Measurements from ENCODE around the gene FBXL16. TPM values are rescaled to one million over a fixed set of nuclear protein-coding genes. Genes with fewer than 3 reads are reported as not detected.
"Not testable (repeated sequence)": the region's sequence is repeated elsewhere in the genome, so short reads cannot be mapped to it uniquely, and the experiment has no call there.

Gene FBXL16, protein sequence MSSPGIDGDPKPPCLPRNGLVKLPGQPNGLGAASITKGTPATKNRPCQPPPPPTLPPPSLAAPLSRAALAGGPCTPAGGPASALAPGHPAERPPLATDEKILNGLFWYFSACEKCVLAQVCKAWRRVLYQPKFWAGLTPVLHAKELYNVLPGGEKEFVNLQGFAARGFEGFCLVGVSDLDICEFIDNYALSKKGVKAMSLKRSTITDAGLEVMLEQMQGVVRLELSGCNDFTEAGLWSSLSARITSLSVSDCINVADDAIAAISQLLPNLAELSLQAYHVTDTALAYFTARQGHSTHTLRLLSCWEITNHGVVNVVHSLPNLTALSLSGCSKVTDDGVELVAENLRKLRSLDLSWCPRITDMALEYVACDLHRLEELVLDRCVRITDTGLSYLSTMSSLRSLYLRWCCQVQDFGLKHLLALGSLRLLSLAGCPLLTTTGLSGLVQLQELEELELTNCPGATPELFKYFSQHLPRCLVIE
- total RNA-seq = 0.07 and 0.46 TPM in 2 replicates

DNA sequence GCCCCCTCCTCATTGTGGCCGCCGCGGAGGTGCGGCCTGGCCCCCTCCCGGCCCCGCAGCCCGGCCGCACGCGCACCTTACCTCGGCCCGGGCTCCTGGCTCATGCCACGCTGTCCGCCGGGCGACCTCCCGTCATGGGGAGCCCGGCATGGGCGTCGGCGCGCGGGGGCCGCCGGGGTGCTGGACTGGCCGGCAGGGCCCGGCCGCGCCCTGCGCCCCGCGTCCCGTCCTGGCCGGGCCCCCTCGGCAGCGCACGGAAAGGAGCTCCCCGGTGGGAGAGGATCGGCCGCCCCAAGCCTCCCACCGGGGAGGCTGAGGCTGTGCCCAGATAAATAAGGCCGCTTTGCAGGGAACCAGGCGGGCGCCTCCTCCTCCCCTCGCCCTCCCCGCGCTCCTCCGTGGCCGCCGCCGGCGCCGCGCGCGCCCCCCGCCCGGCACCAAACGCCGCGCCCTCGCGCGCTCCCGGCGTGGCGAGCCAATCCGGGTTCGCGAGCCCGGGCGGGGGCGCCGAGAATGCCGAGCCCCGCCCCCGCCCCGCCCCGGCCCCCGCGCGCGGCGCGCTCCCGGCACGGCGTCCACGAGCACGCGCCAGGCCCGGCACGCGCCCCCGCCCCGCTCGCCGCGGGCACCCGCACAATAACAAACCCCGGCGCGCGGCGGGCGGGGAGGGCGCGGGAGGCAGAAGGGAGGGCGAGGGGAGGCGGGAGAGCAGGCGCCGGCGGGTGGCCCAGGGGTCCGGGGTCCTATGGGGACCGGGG is at the start of gene FBXL16:
TSS of gene FBXL16 (minus strand) at position 371 of the 758 bp plus-strand sequence. CDS start 8,396 bp downstream, outside the sequence.
- no peak for TF ChIP-seq CTCF (conservative IDR thresholded peaks at IDR 0.05; ENCODE audit: low read depth, low read length)
- H3K4me3 ChIP-seq (ENCODE audit: low read depth, low read length) = no peak within 1 kb of the TSS
- no peak for DNase-seq (ENCODE audit: low read depth)

DNA sequence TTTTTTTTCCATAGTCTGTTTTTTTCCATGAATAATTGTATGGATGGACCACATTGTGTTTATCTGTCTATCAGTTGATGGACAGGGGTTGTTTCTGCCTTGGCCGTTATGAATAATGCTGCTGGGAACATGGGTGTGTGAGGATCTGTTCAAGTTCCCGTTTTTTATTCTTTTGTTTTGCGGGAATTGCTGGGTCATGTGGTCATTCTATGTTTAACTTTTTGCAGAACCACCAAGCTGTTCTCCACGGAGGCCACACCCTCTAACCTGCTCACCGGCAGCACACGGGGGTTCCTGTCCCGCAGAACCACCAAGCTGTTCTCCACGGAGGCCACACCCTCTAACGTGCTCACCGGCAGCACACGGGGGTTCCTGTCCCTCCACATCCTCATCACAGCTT is 49.1 kb upstream of the FBXL16 start:
- no peak for DNase-seq (ENCODE audit: low read depth)
- TF ChIP-seq CTCF (conservative IDR thresholded peaks at IDR 0.05; ENCODE audit: low read depth, low read length) = no peak
- no peak overlapping the region for H3K4me3 ChIP-seq (ENCODE audit: low read depth, low read length)

DNA sequence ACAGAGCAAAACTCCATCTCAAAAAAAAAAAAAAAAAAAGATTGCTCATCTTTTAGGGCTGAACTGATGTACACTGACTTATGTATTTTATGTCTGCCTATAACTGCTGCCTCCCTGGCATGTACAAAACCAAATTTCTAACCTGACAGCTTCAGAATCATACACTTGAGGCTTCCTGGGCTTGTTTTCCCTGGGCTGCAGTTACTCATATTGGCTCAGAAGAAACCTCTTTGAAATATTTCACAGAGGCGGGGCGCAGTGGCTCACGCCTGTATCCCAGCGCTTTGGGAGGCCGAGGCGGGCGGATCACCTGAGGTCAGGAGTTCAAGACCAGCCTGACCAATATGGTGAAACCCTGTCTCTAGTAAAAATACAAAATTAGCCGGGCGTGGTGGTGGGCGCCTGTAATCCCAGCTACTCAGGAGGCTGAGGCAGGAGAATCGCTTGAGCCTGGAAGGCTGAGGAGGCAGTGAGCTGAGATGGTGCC is 48.6 kb upstream of the FBXL16 start:
- DNase-seq (ENCODE audit: low read depth); H3K4me3 ChIP-seq (ENCODE audit: low read depth, low read length): not testable (repeated sequence)

DNA sequence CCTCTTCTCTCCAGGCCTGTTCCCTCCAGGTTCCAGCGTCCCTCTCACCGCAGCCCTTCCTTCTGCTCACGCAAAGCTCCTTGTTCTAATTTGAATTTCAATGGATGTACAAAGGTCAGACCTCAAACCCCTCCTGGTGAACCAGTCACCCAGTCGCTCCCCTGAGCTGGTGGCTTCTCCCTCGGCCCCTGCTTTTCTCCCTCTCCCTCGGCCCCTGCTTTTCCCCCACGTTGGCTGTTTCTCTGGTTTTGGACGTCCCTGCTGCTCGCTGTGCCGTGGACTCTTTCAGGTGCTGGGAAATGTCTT is 46.4 kb upstream of the FBXL16 start:
- DNase-seq (ENCODE audit: low read depth) = no peak
- H3K4me3 ChIP-seq (ENCODE audit: low read depth, low read length) = no peak overlapping the region
- TF ChIP-seq CTCF (conservative IDR thresholded peaks at IDR 0.05; ENCODE audit: low read depth, low read length) = no peak

GRCh38 chr16:751152-752006 is 45.8 kb upstream of the FBXL16 start:
- DNase-seq (ENCODE audit: low read depth) = no peak

DNA sequence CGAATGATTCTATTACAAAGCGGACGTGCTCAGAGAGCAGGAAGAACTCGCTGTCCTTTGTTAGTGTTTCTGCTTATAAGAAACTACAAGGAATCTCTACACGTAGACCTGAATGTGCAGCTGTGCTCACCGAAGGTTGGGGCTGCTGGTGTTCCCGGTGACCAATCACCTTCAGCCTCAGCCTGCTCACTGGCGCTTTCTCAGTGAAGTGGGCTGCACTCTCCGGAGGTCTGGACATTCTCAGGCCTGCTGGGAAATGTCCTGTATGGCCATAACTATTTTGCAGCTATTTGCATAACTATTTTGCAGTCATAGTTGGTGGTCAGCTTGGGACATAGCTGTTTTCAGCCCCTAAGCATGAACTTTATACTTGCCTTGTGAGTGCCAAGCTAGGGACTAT is 44.9 kb upstream of the FBXL16 start:
- TF ChIP-seq CTCF (conservative IDR thresholded peaks at IDR 0.05; ENCODE audit: low read depth, low read length) = no peak
- DNase-seq (ENCODE audit: low read depth) = no peak

More at GRCh38 chr16:751152-752006, 45.8 kb upstream of the FBXL16 start:
- TF ChIP-seq CTCF (conservative IDR thresholded peaks at IDR 0.05; ENCODE audit: low read depth, low read length) = no peak
- no peak overlapping the region for H3K4me3 ChIP-seq (ENCODE audit: low read depth, low read length)

DNA sequence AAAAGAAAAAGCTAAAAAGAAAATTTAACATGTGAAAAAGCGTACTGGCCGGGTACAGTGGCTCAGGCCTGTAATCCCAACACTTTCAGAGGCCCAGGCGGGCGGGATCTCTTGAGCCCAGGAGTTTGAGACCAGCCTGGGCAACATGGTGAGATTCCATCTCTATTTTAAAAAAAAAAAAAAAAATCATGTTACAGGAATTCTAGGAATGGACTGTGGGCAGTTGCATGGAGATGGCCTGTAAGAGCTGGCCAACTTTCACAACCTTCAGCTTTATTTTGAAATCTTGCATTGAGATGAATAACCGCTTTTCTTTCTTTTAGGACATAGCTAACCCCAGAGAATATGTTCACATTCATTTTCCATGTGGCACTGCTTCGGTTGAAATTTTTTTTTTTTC is 43.4 kb upstream of the FBXL16 start:
- no peak for DNase-seq (ENCODE audit: low read depth)
- H3K4me3 ChIP-seq (ENCODE audit: low read depth, low read length) = no peak overlapping the region
- TF ChIP-seq CTCF (conservative IDR thresholded peaks at IDR 0.05; ENCODE audit: low read depth, low read length) = no peak

More for the DNA sequence above, 44.9 kb upstream of the FBXL16 start:
- H3K4me3 ChIP-seq (ENCODE audit: low read depth, low read length) = no peak overlapping the region
